ENCODE data around the gene FSTL5. TPM values are rescaled to one million over a fixed set of nuclear protein-coding genes. Genes with fewer than 3 reads are reported as not detected.

Gene FSTL5
- total and polyA plus RNA-seq, 2 of the 8 experiments (the other 6 are each of a cell fraction or from before 2014, with no cell fraction given): 0.09 to 0.32 TPM

- no peak overlapping the region for H2AFZ ChIP-seq (ENCODE audit: low read length)
- no peak for FAIRE-seq
- no peaks in the 10 kb centered on the region for H3K27me3 ChIP-seq (replicated peaks in 1 of 4; ENCODE audit: control insufficient read depth in 3 of 4, extremely low read depth in 1 of 4, insufficient read depth in 3 of 4, low read length in 3 of 4)
These were observed 562.8 kb downstream of the FSTL5 start for GRCh38 chr4:161601011-161601410.

More at GRCh38 chr4:161601011-161601410, 562.8 kb downstream of the FSTL5 start:
- no peak overlapping the region for H3K4me3 ChIP-seq (ENCODE audit: extremely low read depth in 1 of 4, insufficient read depth in 2 of 4, low read depth in 3 of 4, low read length in 4 of 4)
- no peak overlapping the region for H3K4me2 ChIP-seq (ENCODE audit: insufficient read depth in 1 of 2, low read depth in 2 of 2, low read length in 2 of 2)
- H2BK120ac ChIP-seq (replicated peaks; ENCODE audit: low read depth, low read length): no peak overlapping the region
- no peak overlapping the region for H4K91ac ChIP-seq (replicated peaks; ENCODE audit: insufficient read length, low read length)
- no peaks in the 10 kb centered on the region for H3K23me2 ChIP-seq (ENCODE audit: low read depth, low read length)
- H4K8ac ChIP-seq (ENCODE audit: extremely low read depth, insufficient read depth, low read length): no peak overlapping the region
- no peak overlapping the region for H3K27ac ChIP-seq (ENCODE audit: low read depth, low read length)
- no peak overlapping the region for H2BK15ac ChIP-seq (ENCODE audit: low read length)
- H3K79me1 ChIP-seq (ENCODE audit: low read depth, low read length): no peaks in the 10 kb centered on the region
- no peak overlapping the region for H4K5ac ChIP-seq (ENCODE audit: insufficient read length, low read depth, low read length)
- no peaks in the 10 kb centered on the region for H3K4me1 ChIP-seq (replicated peaks in 1 of 4; ENCODE audit: control insufficient read depth in 3 of 4, insufficient read depth in 4 of 4, low read length in 3 of 4)
- CTCF ChIA-PET (ENCODE audit: partially characterized antibody): interaction anchor here (1.3 to 2.5 kb wide), 2 partner anchors 12 to 476 kb away, joined by 3 to 9 read pairs; no protein-coding TSS in a partner anchor
- POLR2A ChIA-PET (ENCODE audit: partially characterized antibody): no interaction called here
- H3K36me3 ChIP-seq (ENCODE audit: control insufficient read depth in 2 of 4, insufficient read depth in 4 of 4, low read length in 3 of 4): no peaks in the 10 kb centered on the region
- H4K20me1 ChIP-seq (replicated peaks in 1 of 2; ENCODE audit: control insufficient read depth in 1 of 2, insufficient read depth in 2 of 2, low read length in 2 of 2): no peaks in the 10 kb centered on the region
- no peaks in the 10 kb centered on the region for H3K79me2 ChIP-seq (ENCODE audit: control insufficient read depth in 1 of 2, insufficient read depth in 2 of 2, low read length in 2 of 2)
- no peak overlapping the region for H2AK5ac ChIP-seq (ENCODE audit: low read depth, low read length)
- no peak overlapping the region for H2BK5ac ChIP-seq (ENCODE audit: low read depth, low read length)
- H3K9ac ChIP-seq (replicated peaks in 1 of 4; ENCODE audit: extremely low read depth in 1 of 4, low read depth in 3 of 4, low read length in 3 of 4): no peak overlapping the region
- no peak for DNase-seq (ENCODE audit: low read depth in 1 of 2, low spot score in 2 of 2)
- H2BK12ac ChIP-seq (ENCODE audit: low read depth, low read length): no peak overlapping the region
- no peak overlapping the region for H2BK20ac ChIP-seq (ENCODE audit: low read length)
- H3K18ac ChIP-seq (ENCODE audit: extremely low read depth, low read length): no peak overlapping the region
- no peak overlapping the region for H3K23ac ChIP-seq (ENCODE audit: insufficient read length)
- H3K4ac ChIP-seq (replicated peaks; ENCODE audit: insufficient read length, low read depth, low read length): no peak overlapping the region
- no peak overlapping the region for H3K14ac ChIP-seq (ENCODE audit: insufficient read length)
- no peaks in the 10 kb centered on the region for H3K9me3 ChIP-seq (ENCODE audit: insufficient read depth in 2 of 2, low read depth in 1 of 2, low read length in 1 of 2)
- H3K56ac ChIP-seq (replicated peaks; ENCODE audit: insufficient read length, low read depth, low read length): no peak overlapping the region
- TF ChIP-seq SP4 (IDR thresholded peaks at IDR 0.05; ENCODE audit: low read length) (no peak), TAF1 (IDR thresholded peaks at IDR 0.05; ENCODE audit: low read depth, low read length) (no peak), NANOG (IDR thresholded peaks at IDR 0.05; ENCODE audit: insufficient read depth, low read depth, low read length, poor library complexity, severe bottlenecking) (no peak), BACH1 (IDR thresholded peaks at IDR 0.05; ENCODE audit: low read length) (no peak), POU5F1 (IDR thresholded peaks at IDR 0.05; ENCODE audit: low read depth, low read length) (no peak), CHD2 (IDR thresholded peaks at IDR 0.05; ENCODE audit: low read length) (no peak), CTBP2 (IDR thresholded peaks at IDR 0.05; ENCODE audit: borderline replicate concordance, insufficient read depth, insufficient read length, low read length) (no peak), RAD21 (IDR thresholded peaks at IDR 0.05 in 1 of 2, conservative IDR thresholded peaks at IDR 0.05 in 1 of 2; ENCODE audit: low read depth in 2 of 2, low read length in 2 of 2) (no peak), EP300 (IDR thresholded peaks at IDR 0.05; ENCODE audit: borderline replicate concordance in 1 of 2, low read depth in 2 of 2, low read length in 2 of 2) (no peak), SUZ12 (IDR thresholded peaks at IDR 0.05; ENCODE audit: low read length) (no peak), TEAD4 (IDR thresholded peaks at IDR 0.05; ENCODE audit: low read depth, low read length) (no peak)

All from H1 (cell line).